ENCODE data around the gene EIF4H. TPM values are rescaled to one million over a fixed set of nuclear protein-coding genes. Genes with fewer than 3 reads are reported as not detected.
"Not testable (repeated sequence)": the region's sequence is repeated elsewhere in the genome, so short reads cannot be mapped to it uniquely, and the experiment has no call there.

The EIF4H gene
- 100 to 1,000 TPM; 193 to 234 (median 214) TPM for polyA plus RNA-seq (ENCODE audit: insufficient read length in 10 of 10)
- long read RNA-seq, donor 1, transcript EIF4H-202 (6 exons, 2,503 nt): major isoform, 83 of 102 reads
- long read RNA-seq, donor 1, partial matches to known transcripts: 16 of 102 reads
- long read RNA-seq, donor 1, other reads (novel, unspliced or antisense): 0 of 102 reads
- long read RNA-seq, donor 2, transcript EIF4H-202 (6 exons, 2,503 nt): major isoform, 49 of 185 reads
- long read RNA-seq, donor 2, partial matches to known transcripts: 133 of 185 reads
- long read RNA-seq, donor 2, other reads (novel, unspliced or antisense): 0 of 185 reads
- long read RNA-seq, donor 3: 0 reads
- long read RNA-seq, donor 4, transcript EIF4H-202 (6 exons, 2,503 nt): major isoform, 59 of 66 reads
- long read RNA-seq, donor 4, partial matches to known transcripts: 6 of 66 reads
- long read RNA-seq, donor 4, other reads (novel, unspliced or antisense): 0 of 66 reads
- long read RNA-seq, donor 5, transcript EIF4H-202 (6 exons, 2,503 nt): major isoform, 68 of 232 reads
- long read RNA-seq, donor 5, partial matches to known transcripts: 160 of 232 reads
- long read RNA-seq, donor 5, other reads (novel, unspliced or antisense): 0 of 232 reads
- long read RNA-seq, donor 6, transcript EIF4H-202 (6 exons, 2,503 nt): major isoform, 79 of 300 reads
- long read RNA-seq, donor 6, partial matches to known transcripts: 212 of 300 reads
- long read RNA-seq, donor 6, other reads (novel, unspliced or antisense): 5 of 300 reads
- long read RNA-seq, donor 7, transcript EIF4H-202 (6 exons, 2,503 nt): major isoform, 61 of 213 reads
- long read RNA-seq, donor 7, partial matches to known transcripts: 147 of 213 reads
- long read RNA-seq, donor 7, other reads (novel, unspliced or antisense): 0 of 213 reads
- long read RNA-seq, donor 8, transcript EIF4H-202 (6 exons, 2,503 nt): major isoform, 38 of 45 reads
- long read RNA-seq, donor 8, partial matches to known transcripts: 6 of 45 reads
- long read RNA-seq, donor 8, other reads (novel, unspliced or antisense): 0 of 45 reads
- long read RNA-seq, donor 9, transcript EIF4H-202 (6 exons, 2,503 nt): major isoform, 11 of 13 reads
- long read RNA-seq, donor 9, partial matches to known transcripts: 0 of 13 reads
- long read RNA-seq, donor 9, other reads (novel, unspliced or antisense): 0 of 13 reads

- DNase-seq: peak; percentile 96 to 99 (median 99)
Measured at GRCh38 chr7:74173866-74174605, at the start of gene EIF4H. TSS of gene EIF4H (plus strand) at chr7:74174356. CDS start at chr7:74174384, 28 bp downstream.

- no peak for DNase-seq
Measured at GRCh38 chr7:74126220-74126880, 47.8 kb upstream of the EIF4H start.

- no peak for DNase-seq
Measured at GRCh38 chr7:74129887-74130286, 44.3 kb upstream of the EIF4H start.

- DNase-seq: no peak
Measured at GRCh38 chr7:74130518-74130917, 43.6 kb upstream of the EIF4H start.

GRCh38 chr7:74134117-74134620 lies 40.0 kb upstream of the EIF4H start:
- DNase-seq: no peak

- no peak for DNase-seq
Measured at GRCh38 chr7:74138334-74138867, 35.8 kb upstream of the EIF4H start.

GRCh38 chr7:74138945-74139843 lies 35.0 kb upstream of the EIF4H start:
- no peak for DNase-seq

GRCh38 chr7:74141705-74142104 lies 32.5 kb upstream of the EIF4H start:
- no peak for DNase-seq

GRCh38 chr7:74143383-74143782 lies 30.8 kb upstream of the EIF4H start:
- DNase-seq: no peak

GRCh38 chr7:74148491-74148890 lies 25.7 kb upstream of the EIF4H start:
- no peak for DNase-seq

GRCh38 chr7:74149071-74149470 lies 25.1 kb upstream of the EIF4H start:
- DNase-seq: no peak

GRCh38 chr7:74149603-74150002 lies 24.6 kb upstream of the EIF4H start:
- peak in 2 of 3 donors; percentile 63 to 80 for DNase-seq

GRCh38 chr7:74153736-74154135 lies 20.4 kb upstream of the EIF4H start:
- DNase-seq: no peak

GRCh38 chr7:74155810-74156395 lies 18.3 kb upstream of the EIF4H start:
- DNase-seq: no peak

- DNase-seq: no peak
Measured at GRCh38 chr7:74157605-74158004, 16.6 kb upstream of the EIF4H start.

- DNase-seq: peak in 2 of 3 donors; percentile 42 to 47
Measured at GRCh38 chr7:74164985-74165456, 9.1 kb upstream of the EIF4H start.

GRCh38 chr7:74165867-74166593 lies 8.1 kb upstream of the EIF4H start:
- no peak for DNase-seq

GRCh38 chr7:74167324-74167723 lies 6.8 kb upstream of the EIF4H start:
- not testable (repeated sequence) for DNase-seq

Data from muscle of back (tissue), 13 donors.